ENCODE measurements around the gene PPP4R3A. TPM values are rescaled to one million over a fixed set of nuclear protein-coding genes. Genes with fewer than 3 reads are reported as not detected.

PPP4R3A gene
- total RNA-seq, 1 donor from 2014 or later = 98.9 TPM

GRCh38 chr14:91458612-91459011, 51.5 kb downstream of the PPP4R3A start:
- TF ChIP-seq, protein P1, sequence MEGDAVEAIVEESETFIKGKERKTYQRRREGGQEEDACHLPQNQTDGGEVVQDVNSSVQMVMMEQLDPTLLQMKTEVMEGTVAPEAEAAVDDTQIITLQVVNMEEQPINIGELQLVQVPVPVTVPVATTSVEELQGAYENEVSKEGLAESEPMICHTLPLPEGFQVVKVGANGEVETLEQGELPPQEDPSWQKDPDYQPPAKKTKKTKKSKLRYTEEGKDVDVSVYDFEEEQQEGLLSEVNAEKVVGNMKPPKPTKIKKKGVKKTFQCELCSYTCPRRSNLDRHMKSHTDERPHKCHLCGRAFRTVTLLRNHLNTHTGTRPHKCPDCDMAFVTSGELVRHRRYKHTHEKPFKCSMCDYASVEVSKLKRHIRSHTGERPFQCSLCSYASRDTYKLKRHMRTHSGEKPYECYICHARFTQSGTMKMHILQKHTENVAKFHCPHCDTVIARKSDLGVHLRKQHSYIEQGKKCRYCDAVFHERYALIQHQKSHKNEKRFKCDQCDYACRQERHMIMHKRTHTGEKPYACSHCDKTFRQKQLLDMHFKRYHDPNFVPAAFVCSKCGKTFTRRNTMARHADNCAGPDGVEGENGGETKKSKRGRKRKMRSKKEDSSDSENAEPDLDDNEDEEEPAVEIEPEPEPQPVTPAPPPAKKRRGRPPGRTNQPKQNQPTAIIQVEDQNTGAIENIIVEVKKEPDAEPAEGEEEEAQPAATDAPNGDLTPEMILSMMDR (IDR thresholded peaks at IDR 0.05) = no peak
- TF ChIP-seq EZH2 (IDR thresholded peaks at IDR 0.05) (no peak), EZH2phosphoT487 (IDR thresholded peaks at IDR 0.05) (no peak)
- H3K4me3 Mint-ChIP-seq = no peak overlapping the region

GRCh38 chr14:91456283-91456682, 53.8 kb downstream of the PPP4R3A start:
- H3K36me3 ChIP-seq = peaks cover 36% of the 10 kb centered on the region

More at GRCh38 chr14:91458612-91459011, 51.5 kb downstream of the PPP4R3A start:
- Mint-ChIP-seq H3K36me3 (peaks cover 40% of the 10 kb centered on the region), H3K27me3 (ENCODE audit: insufficient read depth, low read depth) (peaks cover under 1% of the 10 kb centered on the region), H3K4me1 (no peaks in the 10 kb centered on the region), H3K27ac (no peak overlapping the region), H3K9me3 (no peaks in the 10 kb centered on the region)
- no peaks in the 10 kb centered on the region for H3K27me3 ChIP-seq
- H3K27ac ChIP-seq = no peak overlapping the region
- peaks cover 47% of the 10 kb centered on the region for H3K36me3 ChIP-seq
- no peak overlapping the region for H2AFZ ChIP-seq (replicated peaks)
- H3K9me3 ChIP-seq (ENCODE audit: low read depth) = no peaks in the 10 kb centered on the region
- H3K79me2 ChIP-seq (ENCODE audit: low read depth) = no peaks in the 10 kb centered on the region
- no peak overlapping the region for H3K4me3 ChIP-seq
- H3K9ac ChIP-seq = no peak overlapping the region
- no peak overlapping the region for H3K4me2 ChIP-seq
- no peak for DNase-seq (ENCODE audit: low spot score)
- no peaks in the 10 kb centered on the region for H3K4me1 ChIP-seq
- no peaks in the 10 kb centered on the region for H4K20me1 ChIP-seq (ENCODE audit: low read depth)
- peaks cover 60% of the 10 kb centered on the region for H3F3A ChIP-seq (ENCODE audit: low read depth)

DNA sequence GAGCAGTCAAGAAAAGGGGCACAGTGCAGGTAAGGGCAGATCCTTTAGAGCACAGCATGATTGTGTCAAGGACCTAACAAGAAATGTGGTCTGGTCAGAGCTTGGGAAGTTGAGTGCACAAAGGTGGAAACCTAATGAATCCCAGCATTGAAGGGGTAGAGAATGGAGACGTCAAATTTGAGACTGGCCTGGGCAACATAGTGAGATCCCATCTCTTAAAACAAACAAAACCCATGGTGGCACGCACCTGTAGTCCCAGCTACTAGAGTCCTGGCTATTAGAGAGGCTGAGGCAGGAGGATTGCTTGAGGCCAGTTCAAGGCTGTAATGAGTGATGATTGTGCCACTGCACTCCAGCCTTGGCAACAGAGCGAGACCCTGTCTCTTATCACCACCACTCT, 55.5 kb downstream of the PPP4R3A start:
- no peak overlapping the region for H3K27ac Mint-ChIP-seq
- H3K36me3 ChIP-seq = peaks cover 30% of the 10 kb centered on the region
- H3K4me3 Mint-ChIP-seq = no peak overlapping the region

More at GRCh38 chr14:91456283-91456682, 53.8 kb downstream of the PPP4R3A start:
- Histone ChIP-seq H4K20me1 (ENCODE audit: low read depth) (no peaks in the 10 kb centered on the region), H3K27ac (no peak overlapping the region), H3K9ac (no peak overlapping the region), H3K4me1 (no peaks in the 10 kb centered on the region), H3K27me3 (no peaks in the 10 kb centered on the region), H3K9me3 (ENCODE audit: low read depth) (no peaks in the 10 kb centered on the region), H3F3A (ENCODE audit: low read depth) (peaks cover 57% of the 10 kb centered on the region), H3K4me2 (no peak overlapping the region), H2AFZ (replicated peaks) (no peak overlapping the region), H3K79me2 (ENCODE audit: low read depth) (no peaks in the 10 kb centered on the region), H3K4me3 (no peak overlapping the region)
- H3K27me3 Mint-ChIP-seq (ENCODE audit: insufficient read depth, low read depth) = peaks cover 3% of the 10 kb centered on the region
- H3K9me3 Mint-ChIP-seq = no peaks in the 10 kb centered on the region
- peaks cover 24% of the 10 kb centered on the region for H3K36me3 Mint-ChIP-seq
- H3K4me3 Mint-ChIP-seq = no peak overlapping the region
- no peaks in the 10 kb centered on the region for H3K4me1 Mint-ChIP-seq
- TF ChIP-seq EZH2 (IDR thresholded peaks at IDR 0.05) = no peak
- TF ChIP-seq, protein P1 (IDR thresholded peaks at IDR 0.05) = no peak
- no peak for TF ChIP-seq EZH2phosphoT487 (IDR thresholded peaks at IDR 0.05)
- DNase-seq (ENCODE audit: low spot score) = no peak
- no peak overlapping the region for H3K27ac Mint-ChIP-seq

More for the DNA sequence above, 55.5 kb downstream of the PPP4R3A start:
- Histone ChIP-seq H3K9me3 (ENCODE audit: low read depth) (no peaks in the 10 kb centered on the region), H3K27ac (no peak overlapping the region), H3K27me3 (no peaks in the 10 kb centered on the region), H2AFZ (replicated peaks) (no peak overlapping the region), H3K4me3 (no peak overlapping the region), H4K20me1 (ENCODE audit: low read depth) (no peaks in the 10 kb centered on the region), H3K9ac (no peak overlapping the region), H3K79me2 (ENCODE audit: low read depth) (no peaks in the 10 kb centered on the region), H3F3A (ENCODE audit: low read depth) (peaks cover 49% of the 10 kb centered on the region), H3K4me2 (no peak overlapping the region), H3K4me1 (no peaks in the 10 kb centered on the region)
- Mint-ChIP-seq H3K9me3 (no peaks in the 10 kb centered on the region), H3K36me3 (peaks cover 16% of the 10 kb centered on the region), H3K27me3 (ENCODE audit: insufficient read depth, low read depth) (peaks cover 3% of the 10 kb centered on the region), H3K4me1 (no peaks in the 10 kb centered on the region)
- TF ChIP-seq, protein P1 (IDR thresholded peaks at IDR 0.05) = no peak
- no peak for TF ChIP-seq EZH2phosphoT487 (IDR thresholded peaks at IDR 0.05)
- no peak for TF ChIP-seq EZH2 (IDR thresholded peaks at IDR 0.05)
- no peak for DNase-seq (ENCODE audit: low spot score)

Measured in neural progenitor cell (in vitro differentiated cells).